HG03460 (cell line): ENCODE measurements around the gene CD101.

ENCODE experiments used
- ATAC-seq: cut with Tn5 transposase; IDR thresholded peaks from one replicate; pipeline ENCODE4 v1.9.1; 2021; ENCODE audit not compliant: unreplicated experiment

Gene CD101

GRCh38 chr1:117051224-117052064 is 49.9 kb downstream of the CD101 start:
- peak; percentile 85 for ATAC-seq

- ATAC-seq: no peak
Observed at GRCh38 chr1:117054068-117054467, 52.5 kb downstream of the CD101 start.

- ATAC-seq: no peak
Observed at GRCh38 chr1:117058810-117059209, 57.2 kb downstream of the CD101 start.

- peak; percentile 39 for ATAC-seq
Observed at GRCh38 chr1:117059334-117059677, 57.7 kb downstream of the CD101 start.

- peak; percentile 91 for ATAC-seq
Observed at GRCh38 chr1:117059678-117060440, 58.3 kb downstream of the CD101 start, which contains the start of gene TTF2. TTF2 (plus strand) TSS chr1:117060326; CDS start chr1:117060347, 21 bp downstream.

GRCh38 chr1:117060441-117061317 is 59.1 kb downstream of the CD101 start:
- no peak for ATAC-seq

- ATAC-seq: peak; percentile 29
Observed at GRCh38 chr1:117061986-117062415, 60.4 kb downstream of the CD101 start.

- ATAC-seq: no peak
Observed at GRCh38 chr1:117066367-117066766, 64.8 kb downstream of the CD101 start.

GRCh38 chr1:117067533-117068370 is 66.2 kb downstream of the CD101 start:
- ATAC-seq: peak; percentile 54

- ATAC-seq: no peak
Observed at GRCh38 chr1:117068580-117068979, 67.0 kb downstream of the CD101 start.

GRCh38 chr1:117069220-117069844 is 67.8 kb downstream of the CD101 start:
- ATAC-seq: no peak

GRCh38 chr1:117070124-117070523 is 68.6 kb downstream of the CD101 start:
- ATAC-seq: no peak

GRCh38 chr1:117076648-117077047 is 75.1 kb downstream of the CD101 start:
- ATAC-seq: no peak

GRCh38 chr1:117077267-117077666 is 75.7 kb downstream of the CD101 start:
- ATAC-seq: no peak

- no peak for ATAC-seq
Observed at GRCh38 chr1:117079737-117080136, 78.2 kb downstream of the CD101 start.

- no peak for ATAC-seq
Observed at GRCh38 chr1:117084231-117084630, 82.7 kb downstream of the CD101 start.
